SK-N-DZ (cell line): ENCODE measurements around the gene APOA4. TPM values are rescaled to one million over a fixed set of nuclear protein-coding genes. Genes with fewer than 3 reads are reported as not detected.

Experiments used
- DNase-seq: peaks from one replicate; pipeline ENCODE4 v3.0.0-alpha.2; 2015; ENCODE audit warnings: low spot score
- polyA plus RNA-seq, 2 experiments: library from polyadenylated mRNA; depleted of rRNA; stranded (reverse); fragments of >200 nt; gene quantifications; 2 replicates each; pipeline ENCODE4 v1.2.3, GENCODE V29; 2014

The APOA4 gene
- polyA plus RNA-seq (2014; cell fraction: cytosol; rRNA removed), result not detected in 2 replicates
- polyA plus RNA-seq (2014; cell fraction: nucleus; rRNA removed), result not detected in 2 replicates

- DNase-seq, result no peak
Observed at GRCh38 chr11:116823031-116823843, at the start of gene APOA4. APOA4 (minus strand) TSS chr11:116823304; CDS start chr11:116823191, 113 bp downstream.

DNA sequence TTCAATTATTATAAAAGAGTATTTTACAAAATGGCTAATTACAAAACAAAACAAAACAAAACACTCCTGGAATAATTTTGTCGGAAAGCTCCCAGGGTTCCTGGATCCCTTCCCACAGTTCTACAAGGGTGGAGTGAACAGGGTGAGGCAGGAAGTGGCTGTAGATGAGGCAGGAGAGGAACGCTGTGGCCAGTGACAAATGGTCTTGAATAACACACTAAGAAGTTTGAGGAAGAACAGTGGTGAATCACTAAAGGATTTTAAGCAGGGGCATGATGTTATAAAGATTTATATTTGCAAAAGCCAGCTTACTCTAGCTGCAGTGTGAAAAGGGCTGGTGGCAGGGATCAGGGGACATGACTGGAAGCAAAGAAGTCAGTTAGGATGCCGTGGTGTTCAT is 48.1 kb upstream of the APOA4 start:
- no peak for DNase-seq

- DNase-seq, result no peak
Observed at GRCh38 chr11:116870054-116870453, 47.0 kb upstream of the APOA4 start.

DNA sequence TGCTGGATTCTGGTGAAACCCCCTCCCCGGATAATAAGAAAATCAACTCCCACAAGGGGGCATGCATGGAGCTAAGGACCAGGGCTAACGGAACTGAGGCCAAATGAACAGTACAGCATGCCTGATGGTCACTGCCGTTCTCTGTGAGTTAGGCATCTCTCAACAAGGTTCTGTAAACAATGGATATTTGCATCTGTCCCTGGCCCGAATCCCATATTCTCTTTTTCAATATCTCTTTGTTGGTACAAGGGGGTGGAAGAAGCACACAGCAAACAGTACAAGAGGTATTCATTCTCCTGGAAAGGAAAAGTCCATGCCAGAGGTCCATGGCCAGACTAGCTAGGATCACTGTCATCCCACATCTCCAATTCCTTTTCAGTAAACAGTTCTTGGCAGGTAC is 46.5 kb upstream of the APOA4 start:
- no peak for DNase-seq

- DNase-seq, result no peak
Observed at GRCh38 chr11:116868066-116868465, 45.0 kb upstream of the APOA4 start.

DNA sequence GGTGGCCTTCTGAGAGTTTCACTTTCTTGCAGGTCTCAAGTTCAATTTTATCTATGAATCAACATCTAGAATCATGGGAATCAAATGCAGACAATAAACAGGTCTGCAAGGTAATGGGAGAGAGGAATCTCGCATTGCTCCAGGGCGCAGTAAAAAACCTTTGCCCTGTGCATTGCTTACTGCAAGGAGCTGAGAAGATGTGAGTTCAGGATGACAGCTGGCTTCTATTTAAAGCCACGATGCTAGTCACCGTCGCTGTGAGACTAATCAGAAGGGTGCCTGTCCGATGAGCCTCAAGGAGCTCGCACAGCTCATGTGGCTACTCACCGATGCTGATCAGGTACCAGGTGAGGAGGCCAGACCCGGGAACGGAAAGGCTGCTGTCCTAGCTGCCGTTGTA is 44.5 kb upstream of the APOA4 start:
- no peak for DNase-seq

- DNase-seq, result no peak
Observed at GRCh38 chr11:116866804-116867455, 43.8 kb upstream of the APOA4 start.

- DNase-seq, result no peak
Observed at GRCh38 chr11:116865696-116866095, 42.6 kb upstream of the APOA4 start.

GRCh38 chr11:116864531-116864930 is 41.4 kb upstream of the APOA4 start:
- no peak for DNase-seq

DNA sequence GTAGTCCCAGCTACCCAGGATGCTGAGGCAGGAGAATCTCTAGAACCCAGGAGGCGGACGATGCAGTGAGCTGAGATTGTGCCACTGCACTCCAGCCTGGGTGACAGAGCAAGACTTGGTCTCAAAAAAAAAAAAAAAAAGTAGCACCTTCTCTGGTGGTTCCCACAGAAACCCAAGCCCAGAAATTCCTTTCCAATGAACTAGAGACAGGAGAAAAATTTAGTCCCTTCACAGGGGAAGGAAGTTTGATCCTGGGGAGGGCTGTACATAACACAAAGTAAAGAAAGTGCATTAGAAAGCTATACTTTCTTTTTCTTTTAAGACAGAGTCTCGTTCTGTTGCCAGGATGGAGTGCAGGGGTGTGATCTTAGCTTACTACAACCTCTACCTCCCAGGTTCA is 39.8 kb upstream of the APOA4 start:
- no peak for DNase-seq

DNA sequence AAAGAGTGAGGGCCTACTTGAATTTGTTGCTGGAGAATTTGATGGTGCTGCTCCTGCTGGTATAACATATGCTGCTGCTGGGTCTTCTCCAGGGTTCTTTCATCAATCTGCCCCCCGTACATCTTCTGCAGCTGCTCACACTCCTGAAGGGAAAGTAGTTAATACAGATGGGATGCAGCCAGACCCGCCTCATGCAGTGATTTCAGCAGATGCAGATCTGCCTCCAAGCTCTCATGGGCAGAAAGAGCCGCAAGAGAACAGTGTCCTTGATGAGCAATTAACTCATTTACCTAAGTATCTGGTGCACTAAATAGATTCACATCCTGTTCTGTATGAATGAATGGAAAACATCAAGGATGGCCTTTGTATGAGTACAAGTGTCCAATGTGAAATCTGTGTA is 39.1 kb upstream of the APOA4 start:
- DNase-seq, result no peak

DNA sequence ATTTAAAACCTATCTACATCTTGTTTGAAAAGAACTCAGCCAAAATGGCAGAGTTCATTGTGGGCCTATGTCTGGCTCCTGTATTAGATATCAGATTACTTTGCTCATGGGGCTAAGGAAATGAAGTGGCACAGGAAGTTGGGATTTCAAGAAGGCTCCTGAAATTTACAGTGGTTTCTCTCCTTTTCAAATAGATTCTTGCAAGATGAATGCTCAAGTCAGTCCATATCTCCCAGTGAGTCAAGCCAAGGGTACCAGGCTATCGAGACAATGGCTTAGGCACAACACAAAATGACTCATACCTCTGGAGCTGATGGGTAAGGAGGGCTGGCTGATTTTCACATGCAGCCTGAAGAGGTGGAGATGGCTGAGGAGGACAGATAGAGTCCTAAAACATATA is 38.4 kb upstream of the APOA4 start:
- DNase-seq, result no peak

- no peak for DNase-seq
Observed at GRCh38 chr11:116860303-116860702, 37.2 kb upstream of the APOA4 start.

GRCh38 chr11:116859175-116859574 is 36.1 kb upstream of the APOA4 start:
- DNase-seq, result no peak

- no peak for DNase-seq
Observed at GRCh38 chr11:116857936-116858335, 34.8 kb upstream of the APOA4 start.

DNA sequence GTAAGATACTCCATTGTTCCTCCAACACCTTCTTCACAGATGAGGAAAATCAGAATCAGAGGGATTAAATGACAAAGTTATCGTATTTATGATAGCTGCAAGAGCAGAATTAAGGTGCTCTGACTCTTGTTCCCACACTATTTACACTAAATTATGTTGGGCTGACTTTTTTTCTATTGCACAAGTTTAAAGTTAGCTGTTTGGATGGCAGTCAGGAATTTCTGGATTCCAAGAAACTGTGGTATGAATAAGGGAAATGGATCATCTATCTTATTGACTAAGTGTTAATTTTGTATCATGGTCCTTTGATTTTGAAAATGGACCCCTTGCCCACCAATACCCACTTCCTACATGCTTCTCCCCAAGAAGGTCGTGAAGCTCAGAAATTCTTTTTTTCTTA is 34.2 kb upstream of the APOA4 start:
- no peak for DNase-seq

DNA sequence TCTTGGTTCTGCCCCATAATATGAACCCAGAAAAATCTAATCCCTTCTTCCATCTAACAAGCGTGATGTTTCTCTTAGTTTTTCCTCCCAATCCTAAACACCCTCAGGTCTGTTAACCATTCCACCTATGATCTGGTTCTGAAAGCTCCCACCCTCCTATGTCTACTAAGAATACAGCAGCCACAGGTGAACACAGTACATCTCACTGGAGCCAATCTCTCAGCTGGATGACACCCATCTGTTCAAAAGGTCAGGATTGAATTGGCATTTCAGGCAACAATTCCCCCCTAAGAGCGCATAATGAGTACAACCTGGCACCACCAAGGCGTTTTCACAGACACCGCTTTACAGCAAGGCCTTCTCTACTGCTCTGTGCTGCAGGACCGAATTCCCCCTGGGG is 33.3 kb upstream of the APOA4 start:
- no peak for DNase-seq

- DNase-seq, result no peak
Observed at GRCh38 chr11:116855413-116855812, 32.3 kb upstream of the APOA4 start.

- no peak for DNase-seq
Observed at GRCh38 chr11:116853461-116854073, 30.5 kb upstream of the APOA4 start.

DNA sequence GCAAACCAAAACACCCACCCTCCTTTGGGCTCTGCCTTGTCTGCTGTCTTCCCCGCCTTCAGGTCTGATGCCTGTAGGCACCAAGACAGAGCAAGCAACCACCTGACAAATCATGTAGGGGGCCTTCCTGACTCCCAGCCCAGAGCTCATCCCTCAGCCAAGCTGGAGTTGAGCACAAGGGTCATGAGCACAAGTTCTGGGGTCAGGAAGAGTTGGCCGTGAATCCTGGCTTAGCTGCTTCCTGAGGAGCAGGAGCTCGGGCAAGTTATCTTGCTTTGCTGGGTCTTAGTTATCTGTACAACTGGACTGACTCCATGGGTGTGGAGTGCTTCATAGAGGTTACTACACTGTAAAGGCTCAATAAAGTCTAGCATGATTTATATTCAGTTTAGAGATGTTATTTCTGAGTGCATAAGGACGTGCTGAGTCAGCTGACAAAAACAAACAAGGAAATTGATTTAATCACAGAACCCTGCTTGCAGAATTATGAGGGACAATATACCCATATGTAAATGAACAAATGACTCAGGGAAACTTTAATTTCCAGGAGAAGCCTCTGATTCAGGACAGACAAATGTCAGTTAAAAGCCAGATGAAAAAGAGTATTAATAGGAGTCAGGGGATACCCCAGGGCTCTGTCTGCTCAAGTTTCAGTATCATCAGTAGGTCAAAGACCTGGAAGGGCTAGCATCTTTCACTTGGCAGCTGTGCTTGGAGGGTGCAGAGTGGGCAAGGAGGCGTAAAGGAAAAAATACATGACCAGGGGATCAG is 29.3 kb upstream of the APOA4 start:
- no peak for DNase-seq

- DNase-seq, result no peak
Observed at GRCh38 chr11:116851626-116852025, 28.5 kb upstream of the APOA4 start.

DNA sequence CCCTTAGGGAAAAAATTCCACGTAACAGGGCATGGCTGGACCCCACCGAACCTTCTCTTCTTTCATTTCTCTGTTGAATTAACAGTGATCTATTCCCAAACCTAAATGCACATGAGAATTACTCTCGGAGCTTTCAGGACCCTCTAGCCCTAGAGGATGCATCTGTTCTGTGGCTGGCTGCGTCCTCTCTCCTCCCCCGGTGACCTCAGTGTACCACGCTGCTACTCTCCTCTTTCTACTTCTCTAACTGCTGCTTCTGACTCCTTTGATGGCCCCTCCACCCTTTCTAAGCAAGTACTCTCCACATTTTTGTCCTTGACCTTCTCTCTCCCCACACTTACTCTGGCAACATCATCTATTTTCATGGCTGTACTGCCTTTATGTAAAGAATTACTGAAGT is 26.4 kb upstream of the APOA4 start:
- DNase-seq, result no peak
